Measurements from ENCODE around the gene MAN1A1.

- TF ChIP-seq EZH2 (IDR thresholded peaks at IDR 0.05; ENCODE audit: borderline replicate concordance, low read length) (no peak), CTCF (conservative IDR thresholded peaks at IDR 0.05 in 1 of 2, IDR thresholded peaks at IDR 0.05 in 1 of 2; ENCODE audit: extremely low read depth in 1 of 2, insufficient read depth in 1 of 2, low read depth in 1 of 2, low read length in 2 of 2) (peak; percentile 66 to 69)
Observed at GRCh38 chr6:119148098-119148824, 201.3 kb downstream of the MAN1A1 start.

All from mammary epithelial cell (primary cell).